HepG2 (cell line): ENCODE data around the gene ABI3BP. TPM values are rescaled to one million over a fixed set of nuclear protein-coding genes. Genes with fewer than 3 reads are reported as not detected.

Experiments used
- ATAC-seq: fragments of 200-7000 bp; cut with Tn5 transposase; 3 replicates; pipeline ENCODE4 v1.9.1; 2020; ENCODE audit warnings: mild to moderate bottlenecking, moderate library complexity
- BruUV-seq: library from RNA; stranded (reverse); fragments of 400-500 nt; replicated peaks from 2 replicates; lab custom pipeline; 2021; lab: Mats Ljungman, UMichigan
- CTCF ChIA-PET: fragments of 300-600 bp; formaldehyde crosslinking; extraction: SDS; loops from one replicate; lab custom pipeline; 2021; ENCODE audit warnings: low total read pairs, inconsistent platforms, low intra/inter-chr PET ratio; lab: Yijun Ruan, JAX
- POLR2A ChIA-PET: fragments of 350-600 bp; sonication (Branson Sonifier 250); formaldehyde crosslinking; loops from one replicate; lab custom pipeline; 2020; ENCODE audit warnings: antibody characterized with exemption, inconsistent platforms; lab: Yijun Ruan, JAX
- DNase-seq: peaks from one replicate; pipeline ENCODE4 v3.0.0-alpha.2; 2015; ENCODE audit warnings: low spot score
- FAIRE-seq: peaks from 3 replicates; lab custom pipeline; 2011; peaks lifted over from hg19 to GRCh38; lab: Jason Lieb, UNC
- H2AFZ ChIP-seq: one replicate; pipeline ENCODE4 v1.6.1; 2011; ENCODE audit warnings: low read length, inconsistent platforms
- H3K27ac ChIP-seq: fragments of 300-600 bp; 3 replicates; pipeline ENCODE4 v1.8.0; 2011; ENCODE audit warnings: mixed run types, mild to moderate bottlenecking, mixed read lengths, low read length, inconsistent platforms; ENCODE audit not compliant: insufficient read depth; ENCODE audit errors: extremely low read length
- H3K27me3 ChIP-seq, 2 experiments: fragments of 200-600 bp in 1 of 2; 2 replicates in 1 of 2; 3 replicates in 1 of 2; pipeline versions ENCODE4 v1.6.0 to v1.8.0; 2011; ENCODE audit warnings: low read length in 2 of 2, mild to moderate bottlenecking in 2 of 2, moderate library complexity in 2 of 2, inconsistent platforms in 1 of 2; ENCODE audit not compliant: insufficient read depth in 2 of 2, control insufficient read depth in 1 of 2
- H3K36me3 ChIP-seq, 2 experiments: fragments of 200-600 bp in 1 of 2; replicated peaks in 1 of 2; 2 replicates in 1 of 2; 3 replicates in 1 of 2; pipeline versions ENCODE4 v1.5.1 to v1.8.0; 2011; ENCODE audit warnings: low read length in 2 of 2, inconsistent platforms in 1 of 2; ENCODE audit not compliant: insufficient read depth in 2 of 2, control insufficient read depth in 1 of 2
- H3K4me1 ChIP-seq: 2 replicates; pipeline ENCODE4 v1.5.1; 2012; ENCODE audit warnings: low read length, inconsistent platforms; ENCODE audit not compliant: insufficient read depth
- H3K4me2 ChIP-seq: 2 replicates; pipeline ENCODE4 v1.6.0; 2011; ENCODE audit warnings: low read depth, low read length, inconsistent platforms
- H3K4me3 ChIP-seq, 3 experiments: fragments of 200-600 bp in 1 of 3; sonication (generic), shearing (Covaris generic) in 1 of 3; replicated peaks in 1 of 3; 2 replicates each; pipeline ENCODE4 v1.5.1; 2011 to 2016; ENCODE audit warnings: low read length in 3 of 3, inconsistent platforms in 2 of 3, low read depth in 2 of 3, mild to moderate bottlenecking in 2 of 3, control low read depth in 1 of 3, mixed read lengths in 1 of 3; ENCODE audit not compliant: insufficient read depth in 1 of 3
- H3K79me2 ChIP-seq: one replicate; pipeline ENCODE4 v1.6.1; 2011; ENCODE audit warnings: low read length, inconsistent platforms; ENCODE audit not compliant: insufficient read depth
- H3K9ac ChIP-seq: 2 replicates; pipeline ENCODE4 v1.6.0; 2011; ENCODE audit warnings: mild to moderate bottlenecking, low read depth, low read length, inconsistent platforms; ENCODE audit not compliant: insufficient read depth
- H3K9me3 ChIP-seq: 2 replicates; pipeline ENCODE4 v1.5.1; 2012; ENCODE audit warnings: mild to moderate bottlenecking, low read length
- H4K20me1 ChIP-seq: 2 replicates; pipeline ENCODE4 v1.6.0; 2011; ENCODE audit warnings: inconsistent platforms, mild to moderate bottlenecking, low read length, moderate library complexity; ENCODE audit not compliant: insufficient read depth
- CHCHD3 ChIP-seq: sonication (generic); formaldehyde crosslinking; IDR thresholded peaks from 2 replicates; pipeline ENCODE4 v1.8.0; 2022; ENCODE audit warnings: mild to moderate bottlenecking, missing genetic modification reagents, moderate library complexity
- HNF4A ChIP-seq: sonication (generic); formaldehyde crosslinking; IDR thresholded peaks from 2 replicates; pipeline ENCODE4 v1.4.0; 2020; ENCODE audit warnings: missing genetic modification reagents
- JUND ChIP-seq: sonication (generic); formaldehyde crosslinking; IDR thresholded peaks from 2 replicates; pipeline ENCODE4 v1.8.0; 2022; ENCODE audit warnings: mild to moderate bottlenecking, missing genetic modification reagents
- MIER2 ChIP-seq: IDR thresholded peaks from 2 replicates; pipeline ENCODE4 v1.6.1; 2016; ENCODE audit warnings: missing biosample characterization, missing genetic modification reagents
- NFYC ChIP-seq: IDR thresholded peaks from 2 replicates; pipeline ENCODE4 v1.6.1; 2016; ENCODE audit warnings: missing genetic modification reagents, missing compliant biosample characterization
- REL ChIP-seq: sonication (generic); formaldehyde crosslinking; conservative IDR thresholded peaks from 2 replicates; pipeline ENCODE4 v1.8.0; 2022; ENCODE audit warnings: mild to moderate bottlenecking, missing genetic modification reagents, moderate library complexity
- ZNF274 ChIP-seq: sonication (generic); formaldehyde crosslinking; IDR thresholded peaks from 2 replicates; pipeline ENCODE4 v1.5.1; 2020; ENCODE audit warnings: mild to moderate bottlenecking, missing genetic modification reagents
- WGBS: methylation state at CpG from one replicate; pipeline ENCODE4 v1.1.6; 2017; ENCODE audit warnings: low lambda C conversion rate; 5-methylcytosine and 5-hydroxymethylcytosine counted together
- in situ Hi-C: cut with HindIII; loops from 2 replicates; pipeline ENCODE4 v1.10.0; 2017; ENCODE audit warnings: low pct_unique_long_range_greater_than_20kb; ENCODE audit not compliant: extremely low pct_ligation_motif_present
- intact Hi-C: fragments of 100-400 bp; cut with micrococcal nuclease; formaldehyde crosslinking; loops from one replicate; pipeline ENCODE4 v1.10.0; 2022; ENCODE audit not compliant: unreplicated experiment
- polyA plus RNA-seq, 8 experiments: library from polyadenylated mRNA; depleted of rRNA in 3 of 8; stranded (reverse) in 7 of 8; unstranded in 1 of 8; fragments of >200 nt; fragmentation: Illumina TruSeq in 4 of 8; extraction: Trizol in 4 of 8; gene quantifications; 2 replicates each; pipeline versions ENCODE4 v1.2.1 to v1.2.3, GENCODE V29; 2011 to 2016; ENCODE audit warnings: low read depth in 4 of 8, missing spikeins in 1 of 8, mixed read lengths in 1 of 8; ENCODE audit not compliant: insufficient read depth in 1 of 8
- total RNA-seq, 5 experiments: library from RNA; depleted of rRNA; stranded (reverse); fragments of >200 nt; fragmentation: Illumina TruSeq; extraction: Trizol; gene quantifications; 2 replicates each; pipeline ENCODE4 v1.2.3, GENCODE V29; 2016; ENCODE audit warnings: low read depth in 1 of 5
- TF ChIP-seq, protein P1 (sequence below): IDR thresholded peaks from 2 replicates; pipeline ENCODE4 v1.6.1; 2018; ENCODE audit warnings: missing genetic modification reagents, mild to moderate bottlenecking, missing compliant biosample characterization
- TF ChIP-seq, protein P2 (sequence below): sonication (generic); formaldehyde crosslinking; IDR thresholded peaks from 2 replicates; pipeline ENCODE4 v1.8.1; 2023; ENCODE audit warnings: mild to moderate bottlenecking, moderate library complexity, missing genetic modification reagents
- TF ChIP-seq, protein P3 (sequence below): sonication (generic); formaldehyde crosslinking; IDR thresholded peaks from 2 replicates; pipeline ENCODE4 v1.5.0; 2020; ENCODE audit warnings: mild to moderate bottlenecking, low read depth, missing genetic modification reagents, borderline replicate concordance
- TF ChIP-seq, protein P4 (sequence below): sonication (generic); formaldehyde crosslinking; IDR thresholded peaks from 2 replicates; pipeline ENCODE4 v1.8.0; 2022; ENCODE audit warnings: mild to moderate bottlenecking, missing genetic modification reagents, moderate library complexity

The ABI3BP gene
- total and polyA plus RNA-seq, 2 of the 13 experiments (the other 11 are each of a cell fraction or from before 2014, with no cell fraction given) = not detected

DNA sequence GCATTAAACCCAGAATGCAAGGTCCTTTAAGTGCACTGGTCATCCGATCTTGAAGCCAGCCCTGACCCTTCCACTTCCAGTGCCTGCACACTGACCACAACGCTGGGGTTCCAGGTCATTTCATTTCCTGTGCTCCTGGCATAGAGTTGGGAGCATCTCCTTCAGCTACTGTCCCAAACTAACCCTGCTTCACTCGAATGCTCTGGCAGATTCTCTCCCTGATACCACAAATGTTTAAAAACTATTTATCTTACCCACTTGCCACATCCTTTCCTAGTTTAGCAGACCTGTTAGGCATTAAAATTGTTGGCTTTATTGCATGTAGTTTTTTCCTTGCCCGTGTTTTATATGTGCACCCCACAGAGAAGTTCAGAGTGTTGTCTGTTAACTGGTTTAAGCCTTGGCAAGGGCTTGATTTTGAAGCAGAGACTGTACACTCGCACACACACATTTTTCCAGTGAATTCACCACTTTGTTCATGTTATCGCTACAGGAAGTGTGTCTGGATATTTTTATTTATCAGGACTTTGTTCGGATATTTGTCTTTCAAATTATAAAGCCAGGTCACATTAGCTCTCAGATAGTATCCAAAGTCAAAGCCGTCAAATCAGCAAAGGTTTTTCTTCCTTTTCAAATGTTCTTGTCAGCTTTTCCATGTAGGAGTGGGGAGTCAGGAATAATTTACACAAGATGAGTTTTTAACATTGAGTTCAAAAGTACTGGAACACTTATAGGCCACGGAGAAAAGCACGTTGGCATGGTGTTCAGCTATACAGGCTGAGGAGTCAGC is 77.3 kb downstream of the ABI3BP start:
- Histone ChIP-seq H3K36me3 (no peaks in the 10 kb centered on the region), H3K9ac (no peak overlapping the region), H3K4me2 (no peak overlapping the region), H3K4me1 (no peaks in the 10 kb centered on the region), H3K9me3 (no peaks in the 10 kb centered on the region), H3K27ac (no peak overlapping the region), H2AFZ (no peak overlapping the region), H3K27me3 (no peaks in the 10 kb centered on the region; a peak in 1 of 5 replicates), H3K79me2 (no peaks in the 10 kb centered on the region), H4K20me1 (no peaks in the 10 kb centered on the region), H3K4me3 (no peak overlapping the region)
- 6% methylated on average over 9 of the region's 10 CpGs for WGBS
- no TSS peak for BruUV-seq
- CTCF ChIA-PET = no interaction called here
- FAIRE-seq (no peak), ATAC-seq (no peak), DNase-seq (no peak)
- no peak for TF ChIP-seq HNF4A (CRISPR knock-in tag)
- TF ChIP-seq MIER2 (CRISPR knock-in tag) = no peak
- TF ChIP-seq JUND (CRISPR knock-in tag) = no peak
- TF ChIP-seq, protein P1, sequence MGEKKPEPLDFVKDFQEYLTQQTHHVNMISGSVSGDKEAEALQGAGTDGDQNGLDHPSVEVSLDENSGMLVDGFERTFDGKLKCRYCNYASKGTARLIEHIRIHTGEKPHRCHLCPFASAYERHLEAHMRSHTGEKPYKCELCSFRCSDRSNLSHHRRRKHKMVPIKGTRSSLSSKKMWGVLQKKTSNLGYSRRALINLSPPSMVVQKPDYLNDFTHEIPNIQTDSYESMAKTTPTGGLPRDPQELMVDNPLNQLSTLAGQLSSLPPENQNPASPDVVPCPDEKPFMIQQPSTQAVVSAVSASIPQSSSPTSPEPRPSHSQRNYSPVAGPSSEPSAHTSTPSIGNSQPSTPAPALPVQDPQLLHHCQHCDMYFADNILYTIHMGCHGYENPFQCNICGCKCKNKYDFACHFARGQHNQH = no peak
- TF ChIP-seq, protein P2, sequence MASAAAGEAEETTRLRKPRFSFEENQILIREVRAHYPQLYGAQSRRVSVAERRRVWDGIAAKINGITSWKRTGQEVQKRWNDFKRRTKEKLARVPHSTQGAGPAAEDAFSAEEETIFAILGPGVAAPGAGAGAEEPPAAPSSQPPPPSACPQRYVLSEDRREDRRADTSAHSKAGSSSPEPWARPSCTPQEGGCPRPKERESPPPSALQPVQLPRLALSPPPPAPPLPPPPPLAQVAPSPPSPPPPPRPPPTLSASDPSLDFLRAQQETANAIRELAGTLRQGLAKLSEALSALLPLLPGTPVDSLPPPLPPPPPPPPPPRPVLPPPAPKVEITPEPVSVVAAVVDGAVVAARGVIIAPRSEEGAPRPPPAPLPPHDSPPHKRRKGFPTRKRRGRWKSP (CRISPR knock-in tag) = no peak
- TF ChIP-seq, protein P3, sequence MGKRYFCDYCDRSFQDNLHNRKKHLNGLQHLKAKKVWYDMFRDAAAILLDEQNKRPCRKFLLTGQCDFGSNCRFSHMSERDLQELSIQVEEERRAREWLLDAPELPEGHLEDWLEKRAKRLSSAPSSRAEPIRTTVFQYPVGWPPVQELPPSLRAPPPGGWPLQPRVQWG (CRISPR knock-in tag) = no peak
- no peak for TF ChIP-seq REL
- no peak for TF ChIP-seq CHCHD3 (CRISPR knock-in tag)
- no peak for TF ChIP-seq NFYC (CRISPR knock-in tag)
- TF ChIP-seq, protein P4, sequence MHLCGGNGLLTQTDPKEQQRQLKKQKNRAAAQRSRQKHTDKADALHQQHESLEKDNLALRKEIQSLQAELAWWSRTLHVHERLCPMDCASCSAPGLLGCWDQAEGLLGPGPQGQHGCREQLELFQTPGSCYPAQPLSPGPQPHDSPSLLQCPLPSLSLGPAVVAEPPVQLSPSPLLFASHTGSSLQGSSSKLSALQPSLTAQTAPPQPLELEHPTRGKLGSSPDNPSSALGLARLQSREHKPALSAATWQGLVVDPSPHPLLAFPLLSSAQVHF = no peak
- no peak for TF ChIP-seq ZNF274 (CRISPR knock-in tag)
- intact Hi-C loops = no loop called here
- POLR2A ChIA-PET = no interaction called here
- in situ Hi-C loops = no loop called here
